ENCODE measurements around the gene NIFK.

DNA sequence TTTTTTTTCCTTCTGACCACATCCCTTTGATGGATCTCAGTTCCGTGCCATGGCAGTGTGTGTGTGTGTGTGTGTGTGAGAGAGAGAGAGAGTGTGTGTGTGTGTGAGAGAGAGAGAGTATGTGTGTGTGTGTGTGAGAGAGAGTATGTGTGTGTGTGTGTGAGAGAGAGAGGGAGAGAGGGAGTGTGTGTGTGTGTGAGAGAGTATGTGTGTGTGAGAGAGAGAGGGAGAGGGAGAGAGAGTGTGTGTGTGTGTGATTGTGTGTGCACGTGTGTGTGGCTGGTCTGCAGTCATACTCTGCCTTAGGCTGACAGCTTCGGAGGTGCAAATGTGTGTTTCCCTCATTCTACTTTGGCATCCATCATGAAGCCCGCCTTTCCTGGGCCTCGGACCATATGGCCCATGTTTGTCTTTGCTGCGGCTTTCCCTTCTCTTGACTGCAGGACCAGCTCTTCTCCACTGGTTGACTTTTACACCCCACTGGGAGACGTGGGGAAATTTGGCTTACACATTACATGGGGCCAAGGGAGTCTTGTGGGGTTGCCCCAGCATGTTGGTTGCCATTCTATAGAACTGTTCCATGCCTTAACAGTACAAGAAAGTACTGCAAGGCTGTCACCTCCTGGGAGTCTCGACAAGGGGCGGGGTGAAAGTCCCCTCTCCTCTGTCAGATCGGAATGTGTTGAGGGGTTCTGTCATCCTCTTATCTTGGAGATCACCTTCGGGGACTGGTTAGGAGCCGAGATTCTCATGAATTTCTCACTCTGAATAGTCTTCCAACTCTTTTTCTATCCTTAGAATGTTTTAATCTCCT is 40.4 kb upstream of the NIFK start:
- no peak for TF ChIP-seq POLR2AphosphoS5 (IDR thresholded peaks at IDR 0.05; ENCODE audit: low read depth, low read length)
- no peak for TF ChIP-seq POLR2A (IDR thresholded peaks at IDR 0.05; ENCODE audit: low read depth, low read length)
- TF ChIP-seq TAF1 (IDR thresholded peaks at IDR 0.05; ENCODE audit: low read depth, low read length): no peak
- no peak for TF ChIP-seq SPI1 (IDR thresholded peaks at IDR 0.05; ENCODE audit: low read depth, low read length)
- no peak for TF ChIP-seq POU2F2 (IDR thresholded peaks at IDR 0.05; ENCODE audit: low read depth, low read length)
